HG03439 (cell line): ENCODE results near the gene ANKAR.
A peak's percentile ranks its signal among the peaks of the same experiment; 100 is the strongest.
"Not testable (repeated sequence)": the region's sequence is repeated elsewhere in the genome, so short reads cannot be mapped to it uniquely, and the experiment has no call there.

Experiments used
- ATAC-seq: cut with Tn5 transposase; IDR thresholded peaks from one replicate; pipeline ENCODE4 v1.9.1; 2021; ENCODE audit warnings: mild to moderate bottlenecking, moderate library complexity; ENCODE audit not compliant: unreplicated experiment

ANKAR gene

GRCh38 chr2:189674374-189675112, at the start of gene ANKAR:
Gene ANKAR (plus strand): TSS chr2:189674670. CDS start chr2:189676491, 1,821 bp downstream.
- ATAC-seq, result peak; percentile 98

GRCh38 chr2:189625636-189626035, 48.8 kb upstream of the ANKAR start:
- no peak for ATAC-seq

DNA sequence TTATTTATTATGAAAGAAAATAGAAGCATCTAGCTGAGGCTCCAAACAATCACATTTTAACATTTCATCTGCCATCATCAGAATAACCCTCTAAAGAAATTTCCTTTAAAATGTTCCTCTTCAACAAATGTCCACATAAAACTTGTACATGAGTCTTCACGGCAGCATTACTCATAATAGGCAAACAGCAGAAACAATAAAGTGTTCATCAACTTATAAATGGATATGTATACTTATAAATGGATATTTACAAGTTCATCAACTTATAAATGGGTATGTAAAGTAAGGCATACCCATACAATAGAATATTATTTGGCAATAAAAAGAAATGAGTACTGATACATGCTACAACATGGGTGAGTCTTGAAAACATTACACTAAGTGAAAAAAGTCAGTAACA, 46.7 kb upstream of the ANKAR start:
- ATAC-seq, result no peak

DNA sequence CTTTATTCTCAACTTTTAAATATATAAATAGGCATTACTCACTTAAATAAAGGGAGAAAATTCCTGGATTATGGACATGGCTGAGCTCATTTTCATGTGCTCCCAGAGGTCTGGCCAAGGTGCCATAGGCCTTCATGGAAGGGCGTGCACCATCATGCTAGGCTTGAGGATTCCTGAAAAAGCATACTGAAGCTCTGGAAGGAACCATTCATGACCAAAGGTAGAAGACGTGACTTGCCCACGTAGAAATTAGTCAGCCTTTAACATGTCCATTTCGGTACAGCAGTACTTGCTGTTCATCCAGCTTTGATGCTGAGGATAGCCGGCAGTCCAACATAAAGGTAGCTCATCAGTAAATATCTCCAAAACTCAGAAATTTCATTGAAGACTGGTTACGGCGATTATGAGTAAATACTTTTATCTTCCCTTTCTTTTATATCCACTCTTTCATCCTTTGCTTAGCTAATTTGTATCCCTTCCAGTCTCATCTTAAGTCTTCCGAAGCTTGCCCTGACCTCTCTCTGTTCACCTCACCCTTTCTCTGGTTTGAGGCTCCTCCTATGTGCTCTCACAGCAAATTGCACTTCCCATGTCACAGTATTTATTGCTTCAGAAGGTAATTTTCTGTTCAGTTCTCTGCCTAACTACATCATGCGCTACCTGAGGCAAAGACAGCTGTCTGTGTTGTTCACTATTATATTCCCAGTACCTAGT, 45.5 kb upstream of the ANKAR start:
- no peak for ATAC-seq

GRCh38 chr2:189629531-189630453, 44.7 kb upstream of the ANKAR start:
- no peak for ATAC-seq

- ATAC-seq, result no peak
Measured at GRCh38 chr2:189631849-189632248, 42.6 kb upstream of the ANKAR start.

DNA sequence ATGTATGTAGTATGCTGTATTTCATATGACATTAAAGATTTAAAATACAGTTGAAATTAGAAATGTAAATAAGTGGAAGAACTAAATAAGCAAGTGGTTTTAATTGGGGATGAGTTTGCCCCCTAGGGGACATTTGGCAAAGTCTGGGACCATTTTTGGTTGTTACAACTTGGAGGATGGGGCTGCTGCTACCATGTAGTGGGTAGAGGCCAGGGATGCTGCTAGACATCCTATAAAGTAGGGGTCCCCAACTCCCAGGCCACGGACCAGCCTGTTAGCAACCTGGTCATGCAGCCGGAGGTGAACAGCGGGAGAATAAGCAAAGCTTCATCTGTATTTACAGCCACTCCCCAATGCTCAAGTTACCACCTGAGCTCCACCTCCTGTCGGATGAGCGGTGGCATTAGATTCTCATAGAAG, 41.1 kb upstream of the ANKAR start:
- ATAC-seq, result no peak

DNA sequence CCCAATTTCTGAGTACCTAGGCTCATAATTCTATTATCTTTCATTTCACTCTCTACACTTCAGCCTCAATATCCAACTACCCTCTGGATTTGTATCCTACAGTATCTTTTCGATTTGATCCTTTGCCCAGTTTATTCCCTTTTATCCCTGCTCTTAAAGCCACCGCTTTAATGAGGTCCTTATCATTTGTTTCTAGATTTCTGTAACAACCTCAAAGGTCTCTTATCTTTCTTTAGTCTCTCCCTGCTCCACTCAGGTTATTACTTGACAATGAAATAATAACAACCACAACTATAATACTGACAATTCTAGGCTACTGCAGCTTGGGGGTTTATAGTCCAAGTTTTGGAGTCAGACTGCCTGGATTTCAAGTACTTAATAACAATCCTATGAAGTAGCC, 39.1 kb upstream of the ANKAR start:
- no peak for ATAC-seq

GRCh38 chr2:189638301-189639006, 36.0 kb upstream of the ANKAR start:
- ATAC-seq, result no peak

- no peak for ATAC-seq
Measured at GRCh38 chr2:189639007-189639609, 35.4 kb upstream of the ANKAR start.

DNA sequence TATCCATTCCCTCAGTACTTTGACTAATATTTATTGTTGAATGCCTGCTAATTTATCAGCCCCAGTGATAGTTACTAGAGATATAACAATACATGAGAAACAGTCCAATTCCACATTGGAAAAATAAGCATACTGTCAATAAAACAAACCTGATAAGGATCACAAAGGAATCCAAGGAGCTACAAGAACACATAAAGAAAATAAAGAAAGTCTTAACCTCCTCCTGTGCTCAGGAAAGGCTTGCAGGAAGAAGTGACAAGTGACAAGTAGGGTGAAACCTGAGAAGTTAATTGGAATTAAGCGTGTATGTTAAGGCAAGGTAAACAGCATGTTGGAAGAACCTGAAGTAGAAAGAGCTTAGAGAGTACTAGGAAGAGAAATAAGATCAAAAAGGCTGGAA, 33.5 kb upstream of the ANKAR start:
- no peak for ATAC-seq

DNA sequence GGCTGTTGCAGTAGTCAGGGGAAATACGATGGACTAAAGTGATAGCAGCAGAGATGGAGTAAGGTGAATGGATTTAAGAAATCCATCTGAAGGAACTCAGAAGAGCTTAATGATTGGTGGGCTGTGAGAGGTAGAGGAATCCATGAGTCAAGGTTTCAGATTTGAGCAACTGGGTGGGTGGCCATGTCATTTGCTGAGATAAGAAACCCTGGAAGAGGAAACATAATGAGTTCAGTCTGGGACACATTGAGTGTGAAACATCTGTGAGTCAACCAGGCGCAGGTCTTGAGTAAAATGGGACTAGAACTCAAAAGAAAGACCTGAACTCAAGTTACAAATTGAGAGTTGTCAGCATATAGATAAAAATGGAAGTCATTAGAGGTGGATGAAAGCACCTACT, 32.9 kb upstream of the ANKAR start:
- ATAC-seq, result no peak

GRCh38 chr2:189646521-189646920, 27.9 kb upstream of the ANKAR start:
- ATAC-seq, result no peak

- ATAC-seq, result no peak
Measured at GRCh38 chr2:189648846-189649509, 25.5 kb upstream of the ANKAR start.

- ATAC-seq, result no peak
Measured at GRCh38 chr2:189651284-189651683, 23.2 kb upstream of the ANKAR start.

DNA sequence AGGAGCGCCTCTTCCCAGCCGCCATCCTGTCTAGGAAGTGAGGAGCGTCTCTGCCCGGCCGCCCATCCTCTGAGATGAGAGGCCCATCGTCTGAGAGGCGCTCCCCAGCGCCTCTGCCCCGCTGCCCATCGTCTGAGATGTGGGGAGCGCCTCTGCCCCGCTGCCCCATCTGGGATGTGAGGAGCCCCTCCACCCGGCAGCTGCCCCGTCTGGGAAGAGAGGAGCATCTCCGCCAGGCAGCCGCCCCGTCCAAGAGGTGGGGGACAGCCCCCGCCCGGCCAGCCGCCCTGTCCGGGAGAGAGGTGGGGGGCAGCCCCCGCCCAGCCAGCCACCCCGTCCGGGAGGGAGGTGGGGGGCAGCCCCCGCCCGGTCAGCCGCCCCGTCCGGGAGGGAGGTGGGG, 21.0 kb upstream of the ANKAR start:
- not testable (repeated sequence) for ATAC-seq

- no peak for ATAC-seq
Measured at GRCh38 chr2:189654641-189655040, 19.8 kb upstream of the ANKAR start.

DNA sequence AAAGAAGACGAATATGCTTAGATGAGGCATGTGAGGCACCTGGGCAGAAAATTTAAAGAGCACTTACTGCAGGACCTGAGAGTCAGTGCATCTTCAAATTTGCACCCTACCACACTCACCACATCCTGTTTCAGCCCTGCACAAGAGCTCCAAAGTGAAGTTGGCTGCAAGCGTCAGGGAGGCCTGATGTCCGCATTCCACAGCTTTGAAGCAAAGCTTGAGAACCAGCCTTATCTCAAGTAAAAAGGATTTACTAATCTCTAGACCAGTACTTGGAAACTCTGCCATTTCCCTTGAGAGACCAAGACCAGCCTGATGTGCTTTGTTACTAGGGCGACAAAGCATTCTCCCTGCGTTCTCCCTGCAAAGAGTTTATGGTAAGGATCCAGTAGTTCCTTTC, 16.6 kb upstream of the ANKAR start:
- ATAC-seq, result no peak

GRCh38 chr2:189658306-189659212, 15.9 kb upstream of the ANKAR start:
- ATAC-seq, result no peak
